Uterus (tissue), 4 donors: ENCODE data around the gene HAO2. TPM values are rescaled to one million over a fixed set of nuclear protein-coding genes. Genes with fewer than 3 reads are reported as not detected.

Experiments used
- DNase-seq, 2 donors: peaks; one replicate each; pipeline ENCODE4 v3.0.0-alpha.2; 2019 to 2020
- H3K27ac ChIP-seq, 2 donors: fragments of 200-600 bp; sonication (generic); 1 replicate in 1 of 2; 2 replicates in 1 of 2; pipeline ENCODE4 v1.5.1; 2016 to 2018
- H3K27me3 ChIP-seq, 2 donors: fragments of 200-600 bp; sonication (generic); one replicate each; pipeline ENCODE4 v1.5.1; 2018 to 2019; ENCODE audit warnings: control low read depth in 1 of 2
- H3K36me3 ChIP-seq, 2 donors: fragments of 200-600 bp; sonication (generic); one replicate each; pipeline ENCODE4 v1.5.1; 2019; ENCODE audit warnings: control low read depth in 1 of 2
- H3K4me1 ChIP-seq, 2 donors: fragments of 200-600 bp; sonication (generic); one replicate each; pipeline ENCODE4 v1.5.1; 2018 to 2019; ENCODE audit warnings: control low read depth in 1 of 2
- H3K4me3 ChIP-seq, 2 donors: fragments of 200-600 bp; sonication (generic); 1 replicate in 1 of 2; 2 replicates in 1 of 2; pipeline ENCODE4 v1.5.1; 2018 to 2019; ENCODE audit warnings: mild to moderate bottlenecking in 1 of 2
- H3K9me3 ChIP-seq, 2 donors: fragments of 200-600 bp; sonication (generic); one replicate each; pipeline ENCODE4 v1.5.1; 2019; ENCODE audit warnings: control low read depth in 1 of 2
- POLR2A ChIP-seq, 2 donors: fragments of 450-650 bp; IDR thresholded peaks; one replicate each; pipeline ENCODE4 v1.6.1; 2016; ENCODE audit warnings: antibody characterized with exemption in 2 of 2, mild to moderate bottlenecking in 1 of 2, moderate library complexity in 1 of 2
- intact Hi-C: fragments of 100-400 bp; cut with DNase I; formaldehyde crosslinking; loops from one replicate; pipeline ENCODE4 v1.15.1; 2023; ENCODE audit warnings: low total_unique reads
- total RNA-seq, 4 donors: library from RNA; depleted of rRNA in 3 of 4; stranded (reverse); fragments of >200 nt in 3 of 4; gene quantifications; one replicate each; pipeline versions ENCODE4 v1.1.0 to v1.2.4, GENCODE V29; 2014 to 2023
- TF ChIP-seq, protein P1 (sequence below), 4 experiments: fragments of 200-600 bp in 2 of 4; fragments of 450-650 bp in 2 of 4; sonication (generic) in 2 of 4; IDR thresholded peaks; one replicate each; pipeline ENCODE4 v1.5.1; 2016 to 2019; ENCODE audit warnings: antibody characterized with exemption in 4 of 4, mild to moderate bottlenecking in 2 of 4, moderate library complexity in 1 of 4
- donor health status: DM: yes; HTN: yes; CAD: no.

Gene HAO2
- total RNA-seq, 4 donors from 2014 or later: 0.90 to 1.4 TPM; not detected in 2

GRCh38 chr1:119414950-119415349, 46.4 kb downstream of the HAO2 start, which contains the start of gene HSD3B2:
Gene HSD3B2, plus strand, starts transcription at chr1:119415150. Its CDS starts 270 bp downstream, at chr1:119415420.
- intact Hi-C loops: no loop called here
- TF ChIP-seq POLR2A (IDR thresholded peaks at IDR 0.05): no peak
- TF ChIP-seq, protein P1, sequence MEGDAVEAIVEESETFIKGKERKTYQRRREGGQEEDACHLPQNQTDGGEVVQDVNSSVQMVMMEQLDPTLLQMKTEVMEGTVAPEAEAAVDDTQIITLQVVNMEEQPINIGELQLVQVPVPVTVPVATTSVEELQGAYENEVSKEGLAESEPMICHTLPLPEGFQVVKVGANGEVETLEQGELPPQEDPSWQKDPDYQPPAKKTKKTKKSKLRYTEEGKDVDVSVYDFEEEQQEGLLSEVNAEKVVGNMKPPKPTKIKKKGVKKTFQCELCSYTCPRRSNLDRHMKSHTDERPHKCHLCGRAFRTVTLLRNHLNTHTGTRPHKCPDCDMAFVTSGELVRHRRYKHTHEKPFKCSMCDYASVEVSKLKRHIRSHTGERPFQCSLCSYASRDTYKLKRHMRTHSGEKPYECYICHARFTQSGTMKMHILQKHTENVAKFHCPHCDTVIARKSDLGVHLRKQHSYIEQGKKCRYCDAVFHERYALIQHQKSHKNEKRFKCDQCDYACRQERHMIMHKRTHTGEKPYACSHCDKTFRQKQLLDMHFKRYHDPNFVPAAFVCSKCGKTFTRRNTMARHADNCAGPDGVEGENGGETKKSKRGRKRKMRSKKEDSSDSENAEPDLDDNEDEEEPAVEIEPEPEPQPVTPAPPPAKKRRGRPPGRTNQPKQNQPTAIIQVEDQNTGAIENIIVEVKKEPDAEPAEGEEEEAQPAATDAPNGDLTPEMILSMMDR (IDR thresholded peaks at IDR 0.05): no peak
- no peak for DNase-seq

GRCh38 chr1:119416006-119416640, 47.5 kb downstream of the HAO2 start:
- no peaks in the 10 kb centered on the region for H3K27me3 ChIP-seq
- intact Hi-C loops: no loop called here
- no peak for DNase-seq

More at GRCh38 chr1:119414950-119415349, 46.4 kb downstream of the HAO2 start, which contains the start of gene HSD3B2:
- Histone ChIP-seq H3K27ac (no peak within 1 kb of the TSS), H3K4me1 (no peaks in the 10 kb centered on the region), H3K27me3 (no peaks in the 10 kb centered on the region), H3K9me3 (no peaks in the 10 kb centered on the region), H3K4me3 (no peak within 1 kb of the TSS), H3K36me3 (no peaks in the 10 kb centered on the region)

DNA sequence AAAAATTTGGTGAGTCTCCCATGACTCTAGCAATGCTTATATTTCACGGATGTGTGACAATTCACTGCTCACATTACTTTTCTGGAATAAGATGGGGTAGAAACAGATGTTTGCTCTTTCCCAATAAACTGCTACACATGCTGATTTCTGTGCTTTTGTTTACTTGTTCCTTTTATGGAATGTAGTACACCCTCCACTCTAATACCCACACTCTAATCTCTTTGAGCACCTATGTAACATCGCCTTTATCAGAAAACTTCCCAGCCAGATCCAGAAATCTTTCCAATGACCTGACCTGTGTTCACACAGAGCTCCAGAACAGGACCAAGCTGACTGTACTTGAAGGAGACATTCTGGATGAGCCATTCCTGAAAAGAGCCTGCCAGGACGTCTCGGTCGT, 50.5 kb downstream of the HAO2 start:
- intact Hi-C loops: no loop called here
- DNase-seq: no peak
- no peaks in the 10 kb centered on the region for H3K9me3 ChIP-seq
- H3K27ac ChIP-seq: no peak overlapping the region
- H3K36me3 ChIP-seq: no peaks in the 10 kb centered on the region
- no peaks in the 10 kb centered on the region for H3K27me3 ChIP-seq
- no peaks in the 10 kb centered on the region for H3K4me1 ChIP-seq
- no peak overlapping the region for H3K4me3 ChIP-seq
- no peak for TF ChIP-seq POLR2A (IDR thresholded peaks at IDR 0.05)

More at GRCh38 chr1:119416006-119416640, 47.5 kb downstream of the HAO2 start:
- H3K4me3 ChIP-seq: no peak overlapping the region
- H3K36me3 ChIP-seq: no peaks in the 10 kb centered on the region
- no peak overlapping the region for H3K27ac ChIP-seq
- TF ChIP-seq, protein P1 (IDR thresholded peaks at IDR 0.05): no peak
- TF ChIP-seq POLR2A (IDR thresholded peaks at IDR 0.05): no peak
- no peaks in the 10 kb centered on the region for H3K9me3 ChIP-seq
- H3K4me1 ChIP-seq: no peaks in the 10 kb centered on the region

DNA sequence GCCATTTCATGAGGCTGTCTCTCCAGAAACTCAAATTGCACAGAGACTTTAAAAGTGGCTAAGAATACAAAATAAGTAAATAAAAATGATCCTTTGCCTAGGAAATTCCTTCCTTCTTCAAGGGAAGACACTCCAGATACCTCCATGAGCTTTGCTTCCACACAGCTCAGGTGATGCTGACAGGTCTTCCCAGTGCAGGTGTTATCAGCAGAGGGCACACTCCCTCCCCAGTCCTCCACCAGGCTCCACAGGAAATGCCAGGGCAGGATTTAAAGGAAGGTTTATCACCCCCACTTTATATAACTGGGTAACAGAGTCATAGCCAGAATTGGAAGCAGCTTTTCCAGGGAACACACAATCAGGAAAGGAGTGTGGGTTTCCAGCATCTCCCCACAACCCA, 52.1 kb downstream of the HAO2 start:
- TF ChIP-seq, protein P1 (IDR thresholded peaks at IDR 0.05): no peak
- TF ChIP-seq POLR2A (IDR thresholded peaks at IDR 0.05): no peak
- intact Hi-C loops: no loop called here

DNA sequence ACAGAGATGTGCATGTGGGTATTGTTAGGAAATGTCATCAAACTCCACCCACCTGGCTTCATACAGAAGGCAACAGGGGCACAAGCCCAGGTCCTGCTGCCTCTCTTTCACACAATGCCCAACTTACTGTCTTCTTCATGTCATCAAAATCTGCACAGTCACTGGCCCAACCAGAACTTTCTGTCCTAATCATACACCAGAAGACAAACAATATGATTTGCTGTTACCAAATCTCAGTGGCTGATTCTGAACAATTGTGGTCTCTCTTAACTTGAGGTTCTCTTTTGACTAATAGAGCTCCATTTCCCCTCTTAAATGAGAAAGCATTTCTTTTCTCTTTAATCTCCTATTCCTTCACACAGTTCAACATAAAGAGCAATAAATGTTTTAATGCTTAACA, 54.0 kb downstream of the HAO2 start:
- Histone ChIP-seq H3K36me3 (no peaks in the 10 kb centered on the region), H3K9me3 (no peaks in the 10 kb centered on the region), H3K4me3 (no peak overlapping the region), H3K27me3 (no peaks in the 10 kb centered on the region), H3K27ac (no peak overlapping the region), H3K4me1 (no peaks in the 10 kb centered on the region)
- TF ChIP-seq, protein P1 (IDR thresholded peaks at IDR 0.05): no peak
- TF ChIP-seq POLR2A (IDR thresholded peaks at IDR 0.05): no peak
- DNase-seq: no peak
- intact Hi-C loops: no loop called here

More for the DNA sequence above, 52.1 kb downstream of the HAO2 start:
- Histone ChIP-seq H3K4me3 (no peak overlapping the region), H3K36me3 (no peaks in the 10 kb centered on the region), H3K9me3 (no peaks in the 10 kb centered on the region), H3K27me3 (no peaks in the 10 kb centered on the region), H3K4me1 (no peaks in the 10 kb centered on the region), H3K27ac (no peak overlapping the region)
- DNase-seq: no peak
